GM19240 (cell line): ENCODE data around the gene SH2D1B.
"Not testable (repeated sequence)": the region's sequence is repeated elsewhere in the genome, so short reads cannot be mapped to it uniquely, and the experiment has no call there.

ENCODE experiments used
- DNase-seq: peaks from one replicate; pipeline ENCODE4 v3.0.0; 2011; ENCODE audit warnings: low spot score; ENCODE audit not compliant: insufficient read length

SH2D1B gene

GRCh38 chr1:162363823-162364222 is 48.1 kb downstream of the SH2D1B start:
- DNase-seq, result no peak

- DNase-seq, result no peak
These were observed 50.6 kb downstream of the SH2D1B start for GRCh38 chr1:162361349-162361748.

- no peak for DNase-seq
These were observed 51.1 kb downstream of the SH2D1B start for GRCh38 chr1:162360874-162361260.

DNA sequence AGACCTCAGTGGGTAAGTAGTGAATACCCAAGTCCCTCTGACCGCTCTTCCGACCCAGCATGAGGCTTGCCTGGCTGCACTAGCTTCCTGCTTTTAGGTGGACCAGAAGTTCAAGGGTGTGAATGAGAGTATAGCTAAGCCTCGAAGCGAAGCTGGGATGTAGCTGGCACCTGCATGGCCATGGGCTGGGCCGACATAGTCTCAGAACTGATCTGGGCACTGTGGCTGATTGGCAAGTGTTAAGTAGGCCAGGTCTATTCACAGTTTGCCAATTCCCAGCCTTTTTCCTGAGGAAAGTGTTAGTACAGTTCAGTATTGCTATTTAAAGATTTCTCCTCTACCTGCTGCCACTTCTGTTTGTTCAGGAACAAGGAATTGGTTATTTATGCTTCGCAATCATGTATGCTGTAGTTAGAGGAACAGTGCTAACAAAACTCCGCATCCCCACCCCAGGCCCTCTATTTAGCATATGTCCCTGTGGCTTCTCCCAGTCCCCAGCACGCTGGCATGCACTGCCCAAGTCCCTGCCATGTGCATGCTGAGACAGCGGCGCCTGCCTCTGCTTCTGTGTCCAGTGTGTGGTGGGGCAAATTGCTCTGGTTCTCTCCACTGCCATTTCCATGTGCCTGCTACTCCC is 51.6 kb downstream of the SH2D1B start:
- no peak for DNase-seq

GRCh38 chr1:162359523-162360236 is 52.3 kb downstream of the SH2D1B start:
- no peak for DNase-seq

- DNase-seq, result no peak
These were observed 53.0 kb downstream of the SH2D1B start for GRCh38 chr1:162358928-162359327.

- DNase-seq, result peak; percentile 28
These were observed 54.2 kb downstream of the SH2D1B start for GRCh38 chr1:162357681-162358266.

DNA sequence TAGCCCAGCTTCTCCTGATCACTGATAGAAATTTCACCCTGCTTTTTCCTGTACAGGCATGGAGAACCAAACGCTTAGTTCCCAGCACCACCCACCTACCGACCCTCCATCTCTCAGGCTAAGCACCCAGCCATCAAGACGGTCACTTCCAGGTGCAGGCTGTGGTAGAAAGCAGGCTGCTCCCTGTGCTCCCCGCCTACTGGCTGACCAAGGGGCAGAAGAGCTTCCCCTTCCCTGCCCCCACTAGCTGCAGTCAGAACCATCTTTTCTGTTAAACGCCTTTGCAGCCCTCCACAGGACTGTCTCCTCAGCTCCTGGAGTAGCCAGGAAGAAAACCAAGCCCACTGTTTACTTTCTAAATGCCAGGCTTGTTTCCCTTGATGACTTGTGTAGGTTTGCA is 58.2 kb downstream of the SH2D1B start:
- DNase-seq, result no peak

- no peak for DNase-seq
These were observed 58.9 kb downstream of the SH2D1B start for GRCh38 chr1:162353078-162353477.

DNA sequence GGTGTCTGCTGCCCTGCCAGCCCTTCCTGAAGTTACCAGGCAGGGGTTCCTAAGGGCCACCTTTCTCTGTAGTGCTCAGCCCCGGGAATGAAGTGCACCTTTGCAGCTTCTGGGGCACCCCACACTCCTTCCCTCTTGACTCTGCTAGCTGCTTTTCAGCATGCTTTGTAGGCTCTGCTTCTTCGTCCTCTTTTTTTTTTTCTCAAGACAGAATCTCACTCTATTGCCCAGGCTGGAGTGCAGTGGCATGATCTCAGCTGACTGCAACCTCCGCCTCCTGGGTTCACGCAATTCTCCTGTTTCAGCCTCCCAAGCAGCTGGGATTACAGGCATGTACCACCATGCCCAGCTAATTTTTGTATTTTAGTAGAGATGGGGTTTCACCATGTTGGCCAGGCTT is 60.1 kb downstream of the SH2D1B start:
- not testable (repeated sequence) for DNase-seq

DNA sequence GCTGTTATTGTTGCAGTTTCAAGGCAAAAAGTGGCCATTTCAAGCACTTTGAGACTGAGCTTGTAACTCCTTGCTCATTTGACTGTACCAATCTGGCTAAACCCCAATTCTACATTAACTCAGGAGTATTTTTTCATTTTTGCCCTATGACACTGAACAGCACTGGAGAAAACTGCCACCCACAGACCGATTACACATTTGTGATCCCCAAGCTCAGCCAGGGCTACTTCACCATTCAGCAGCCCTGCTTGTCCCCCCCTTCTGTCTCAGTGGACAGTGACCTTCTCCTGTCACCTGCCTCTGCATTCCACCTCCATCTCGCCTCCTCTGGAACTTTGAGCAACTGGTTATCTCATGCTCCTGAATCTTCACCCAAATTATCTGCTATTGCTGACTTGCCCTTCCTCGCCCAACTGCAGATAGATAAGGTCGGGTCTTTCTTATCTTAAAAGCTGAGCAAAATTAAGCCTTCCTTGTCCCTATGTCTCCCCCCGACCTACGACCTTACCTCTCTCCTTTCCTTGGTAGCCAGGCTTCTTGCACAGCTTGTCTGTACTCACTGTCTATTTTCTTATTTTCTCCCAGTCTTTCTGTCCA is 60.6 kb downstream of the SH2D1B start:
- no peak for DNase-seq

DNA sequence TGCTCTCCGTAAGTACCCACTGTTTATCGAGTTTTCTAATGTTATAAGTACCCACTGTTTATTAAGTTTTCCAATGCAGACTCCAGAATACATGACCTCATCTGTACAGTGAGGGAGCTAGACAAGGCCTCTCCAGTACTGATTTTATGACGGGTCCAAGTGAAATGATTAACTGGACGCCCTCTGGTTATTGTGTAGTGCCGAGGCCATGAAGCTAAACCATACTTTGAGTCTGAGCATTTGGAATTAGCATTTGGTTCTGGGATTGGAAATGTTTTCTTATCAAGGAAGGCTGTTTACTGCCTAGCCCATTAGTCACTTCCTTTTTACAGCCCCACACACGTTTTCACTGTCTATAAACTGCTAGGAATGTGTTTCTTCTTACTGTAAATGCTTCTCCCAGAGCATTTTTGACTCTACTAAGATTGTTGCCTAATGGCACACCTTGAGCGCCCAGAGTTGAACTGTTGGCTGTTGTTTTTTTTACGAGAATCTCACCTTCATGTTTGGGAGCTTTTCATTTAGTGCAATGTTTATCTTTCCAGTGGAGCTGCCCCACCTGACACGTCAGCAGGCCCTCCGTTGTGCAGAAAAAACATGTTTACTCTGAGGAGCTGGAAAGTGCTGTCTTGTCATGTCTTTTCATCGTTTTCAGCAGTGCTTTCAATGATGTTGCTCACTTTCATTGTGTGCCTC is 62.2 kb downstream of the SH2D1B start:
- DNase-seq, result no peak

DNA sequence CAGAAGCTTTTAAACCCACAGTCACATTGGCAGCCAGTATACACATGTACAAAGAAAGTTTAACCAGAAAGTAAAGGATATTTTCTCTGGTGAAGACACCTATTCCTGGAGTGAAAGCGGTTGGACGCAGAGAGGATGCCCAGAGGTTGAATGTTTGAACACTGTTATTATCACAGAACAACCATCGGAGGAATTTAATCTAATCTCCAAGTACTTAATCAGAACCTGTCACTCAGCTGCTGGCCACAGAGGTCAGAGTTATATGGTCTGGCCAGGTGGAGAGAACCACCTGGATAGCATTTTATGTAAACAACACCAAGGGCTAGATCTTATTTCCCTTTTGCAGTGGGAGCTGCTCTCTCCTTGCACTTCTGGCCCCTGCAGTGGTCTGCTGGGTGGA is 64.7 kb downstream of the SH2D1B start:
- DNase-seq, result no peak
